ENCODE data around the gene SLC9B1. TPM values are rescaled to one million over a fixed set of nuclear protein-coding genes. Genes with fewer than 3 reads are reported as not detected.

The SLC9B1 gene, protein sequence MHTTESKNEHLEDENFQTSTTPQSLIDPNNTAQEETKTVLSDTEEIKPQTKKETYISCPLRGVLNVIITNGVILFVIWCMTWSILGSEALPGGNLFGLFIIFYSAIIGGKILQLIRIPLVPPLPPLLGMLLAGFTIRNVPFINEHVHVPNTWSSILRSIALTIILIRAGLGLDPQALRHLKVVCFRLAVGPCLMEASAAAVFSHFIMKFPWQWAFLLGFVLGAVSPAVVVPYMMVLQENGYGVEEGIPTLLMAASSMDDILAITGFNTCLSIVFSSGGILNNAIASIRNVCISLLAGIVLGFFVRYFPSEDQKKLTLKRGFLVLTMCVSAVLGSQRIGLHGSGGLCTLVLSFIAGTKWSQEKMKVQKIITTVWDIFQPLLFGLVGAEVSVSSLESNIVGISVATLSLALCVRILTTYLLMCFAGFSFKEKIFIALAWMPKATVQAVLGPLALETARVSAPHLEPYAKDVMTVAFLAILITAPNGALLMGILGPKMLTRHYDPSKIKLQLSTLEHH
- total RNA-seq = 1.2 TPM
- long read RNA-seq, partial matches to known transcripts = 0 of 1 reads
- long read RNA-seq, other reads (novel, unspliced or antisense) = 1 of 1 reads

GRCh38 chr4:103019308-103020124 is at the start of gene SLC9B1:
SLC9B1 (minus strand) TSS chr4:103019705; CDS start chr4:102991711, 27,994 bp downstream.
- ATAC-seq (peak; percentile 99), DNase-seq (peak; percentile 98)
- Histone ChIP-seq H3K27ac (peak within 1 kb of the TSS; percentile 94), H3K36me3 (no peaks in the 10 kb centered on the region), H3K4me3 (peak within 1 kb of the TSS; percentile 58), H3K9me3 (no peaks in the 10 kb centered on the region), H3K4me1 (peaks cover 5% of the 10 kb centered on the region), H3K27me3 (no peaks in the 10 kb centered on the region)
- intact Hi-C loops (cut with DNase I) = no loop called here
- TF ChIP-seq, protein P1, sequence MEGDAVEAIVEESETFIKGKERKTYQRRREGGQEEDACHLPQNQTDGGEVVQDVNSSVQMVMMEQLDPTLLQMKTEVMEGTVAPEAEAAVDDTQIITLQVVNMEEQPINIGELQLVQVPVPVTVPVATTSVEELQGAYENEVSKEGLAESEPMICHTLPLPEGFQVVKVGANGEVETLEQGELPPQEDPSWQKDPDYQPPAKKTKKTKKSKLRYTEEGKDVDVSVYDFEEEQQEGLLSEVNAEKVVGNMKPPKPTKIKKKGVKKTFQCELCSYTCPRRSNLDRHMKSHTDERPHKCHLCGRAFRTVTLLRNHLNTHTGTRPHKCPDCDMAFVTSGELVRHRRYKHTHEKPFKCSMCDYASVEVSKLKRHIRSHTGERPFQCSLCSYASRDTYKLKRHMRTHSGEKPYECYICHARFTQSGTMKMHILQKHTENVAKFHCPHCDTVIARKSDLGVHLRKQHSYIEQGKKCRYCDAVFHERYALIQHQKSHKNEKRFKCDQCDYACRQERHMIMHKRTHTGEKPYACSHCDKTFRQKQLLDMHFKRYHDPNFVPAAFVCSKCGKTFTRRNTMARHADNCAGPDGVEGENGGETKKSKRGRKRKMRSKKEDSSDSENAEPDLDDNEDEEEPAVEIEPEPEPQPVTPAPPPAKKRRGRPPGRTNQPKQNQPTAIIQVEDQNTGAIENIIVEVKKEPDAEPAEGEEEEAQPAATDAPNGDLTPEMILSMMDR (IDR thresholded peaks at IDR 0.05) = no peak

- TF ChIP-seq, protein P1 (IDR thresholded peaks at IDR 0.05) = no peak
- no peak overlapping the region for H3K4me3 ChIP-seq
- no peaks in the 10 kb centered on the region for H3K9me3 ChIP-seq
- no peak overlapping the region for H3K27ac ChIP-seq
- intact Hi-C loops (cut with DNase I) = no loop called here
- H3K4me1 ChIP-seq = no peaks in the 10 kb centered on the region
- H3K36me3 ChIP-seq = peaks cover 5% of the 10 kb centered on the region
- no peak for ATAC-seq
- DNase-seq = no peak
- no peaks in the 10 kb centered on the region for H3K27me3 ChIP-seq
Observed at GRCh38 chr4:103067841-103068547, 48.5 kb upstream of the SLC9B1 start.

- TF ChIP-seq, protein P1 (IDR thresholded peaks at IDR 0.05) = no peak
Observed at GRCh38 chr4:103060453-103061148, 41.1 kb upstream of the SLC9B1 start.

DNA sequence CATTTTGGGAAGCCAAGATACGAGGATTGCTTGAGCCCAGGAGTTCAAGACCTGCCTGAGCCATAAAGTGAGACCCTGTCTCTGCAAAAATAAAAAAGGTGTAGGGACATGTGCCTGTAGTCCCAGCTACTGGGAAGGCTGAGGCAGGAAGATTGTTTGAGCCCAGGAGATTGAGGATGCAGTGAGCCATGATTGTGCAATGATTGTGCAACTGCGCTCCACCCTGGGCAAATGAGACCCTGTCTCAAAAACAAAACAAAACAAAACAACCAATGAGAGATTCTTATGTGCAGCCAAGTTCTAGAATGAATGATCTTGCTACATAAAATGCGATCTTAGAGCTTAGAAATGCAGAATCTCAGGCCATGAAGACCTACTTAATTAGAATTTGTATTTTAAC is 34.5 kb upstream of the SLC9B1 start:
- intact Hi-C loops (cut with DNase I) = no loop called here
- Histone ChIP-seq H3K27me3 (no peaks in the 10 kb centered on the region), H3K4me1 (no peaks in the 10 kb centered on the region), H3K9me3 (no peaks in the 10 kb centered on the region), H3K36me3 (no peaks in the 10 kb centered on the region), H3K27ac (no peak overlapping the region), H3K4me3 (no peak overlapping the region)
- TF ChIP-seq, protein P1 (IDR thresholded peaks at IDR 0.05) = no peak
- DNase-seq = no peak
- no peak for ATAC-seq

More at GRCh38 chr4:103060453-103061148, 41.1 kb upstream of the SLC9B1 start:
- Histone ChIP-seq H3K36me3 (no peaks in the 10 kb centered on the region), H3K4me3 (no peak overlapping the region), H3K9me3 (no peaks in the 10 kb centered on the region), H3K4me1 (no peaks in the 10 kb centered on the region), H3K27me3 (no peaks in the 10 kb centered on the region), H3K27ac (no peak overlapping the region)
- intact Hi-C loops (cut with DNase I) = no loop called here
- no peak for ATAC-seq
- DNase-seq = no peak

DNA sequence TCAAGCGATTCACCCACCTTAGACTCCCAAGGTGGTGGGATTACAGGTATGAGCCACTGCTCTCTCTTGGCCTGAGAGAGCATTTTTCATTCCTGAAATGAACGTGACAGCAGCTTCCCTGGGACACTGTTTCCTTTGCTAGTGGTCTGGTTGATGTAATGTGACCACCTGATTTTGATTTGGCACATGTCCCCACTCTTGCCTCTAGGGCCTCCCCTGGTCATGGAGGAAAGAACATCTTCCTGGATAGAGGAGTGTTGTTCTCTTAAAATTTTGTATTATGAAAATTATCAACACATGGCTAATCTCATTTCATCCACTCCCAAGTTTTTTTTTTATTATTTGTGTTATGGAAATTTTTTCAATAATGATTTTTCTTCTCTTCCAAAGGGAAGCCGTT is 33.3 kb upstream of the SLC9B1 start:
- H3K4me1 ChIP-seq = no peaks in the 10 kb centered on the region
- H3K27ac ChIP-seq = no peak overlapping the region
- H3K4me3 ChIP-seq = no peak overlapping the region
- DNase-seq = no peak
- intact Hi-C loops (cut with DNase I) = no loop called here
- no peaks in the 10 kb centered on the region for H3K27me3 ChIP-seq
- H3K9me3 ChIP-seq = no peaks in the 10 kb centered on the region
- TF ChIP-seq, protein P1 (IDR thresholded peaks at IDR 0.05) = no peak
- no peaks in the 10 kb centered on the region for H3K36me3 ChIP-seq
- ATAC-seq = no peak

Measured in upper lobe of right lung (tissue), 1 donor.